HG03039 (cell line): ENCODE results near the gene CISD1.
A peak's percentile ranks its signal among the peaks of the same experiment; 100 is the strongest.

Experiments used
- ATAC-seq: cut with Tn5 transposase; IDR thresholded peaks from one replicate; pipeline ENCODE4 v1.9.1; 2021; ENCODE audit warnings: mild to moderate bottlenecking, moderate library complexity; ENCODE audit not compliant: unreplicated experiment

The CISD1 gene

GRCh38 chr10:58265249-58265648 lies 3.7 kb upstream of the CISD1 start:
- ATAC-seq: no peak

GRCh38 chr10:58266003-58266825 lies 2.7 kb upstream of the CISD1 start:
- no peak for ATAC-seq

- peak; percentile 2 for ATAC-seq
These were observed 1.9 kb upstream of the CISD1 start for GRCh38 chr10:58266826-58267712.

- peak; percentile 57 for ATAC-seq
These were observed 1.1 kb upstream of the CISD1 start, which contains the start of gene IPMK for GRCh38 chr10:58267713-58268453. TSS of gene IPMK (minus strand) at chr10:58267894. CDS start at chr10:58267611, 283 bp downstream.

- ATAC-seq: peak; percentile 0
These were observed 462 bp upstream of the CISD1 start for GRCh38 chr10:58268454-58268945.

GRCh38 chr10:58269782-58270290 lies 874 bp downstream of the CISD1 start:
- ATAC-seq: no peak

- ATAC-seq: no peak
These were observed 6.3 kb downstream of the CISD1 start for GRCh38 chr10:58275261-58275660.

- no peak for ATAC-seq
These were observed 6.9 kb downstream of the CISD1 start for GRCh38 chr10:58275908-58276307.

GRCh38 chr10:58278274-58278961 lies 9.5 kb downstream of the CISD1 start:
- ATAC-seq: no peak

- ATAC-seq: no peak
These were observed 10.0 kb downstream of the CISD1 start for GRCh38 chr10:58278962-58279307.

- no peak for ATAC-seq
These were observed 11.5 kb downstream of the CISD1 start for GRCh38 chr10:58280477-58280876.

GRCh38 chr10:58281092-58281752 lies 12.3 kb downstream of the CISD1 start:
- no peak for ATAC-seq

- peak; percentile 98 for ATAC-seq
These were observed 13.7 kb downstream of the CISD1 start for GRCh38 chr10:58282615-58283014.

- ATAC-seq: peak; percentile 84
These were observed 22.7 kb downstream of the CISD1 start for GRCh38 chr10:58291538-58292174.

GRCh38 chr10:58293989-58294388 lies 25.0 kb downstream of the CISD1 start:
- ATAC-seq: no peak

GRCh38 chr10:58299580-58299979 lies 30.6 kb downstream of the CISD1 start:
- peak; percentile 87 for ATAC-seq

- no peak for ATAC-seq
These were observed 31.7 kb downstream of the CISD1 start for GRCh38 chr10:58300676-58301075.

GRCh38 chr10:58302254-58302653 lies 33.3 kb downstream of the CISD1 start:
- ATAC-seq: no peak

GRCh38 chr10:58304099-58304633 lies 35.2 kb downstream of the CISD1 start:
- ATAC-seq: no peak
